ENCODE data around the gene CLSTN3. TPM values are rescaled to one million over a fixed set of nuclear protein-coding genes. Genes with fewer than 3 reads are reported as not detected.

The CLSTN3 gene
- total and polyA plus RNA-seq, 9 of the 15 experiments (the other 6 are each of a cell fraction or from before 2014, with no cell fraction given) = 0.08 to 23.2 (median 11.0) TPM

DNA sequence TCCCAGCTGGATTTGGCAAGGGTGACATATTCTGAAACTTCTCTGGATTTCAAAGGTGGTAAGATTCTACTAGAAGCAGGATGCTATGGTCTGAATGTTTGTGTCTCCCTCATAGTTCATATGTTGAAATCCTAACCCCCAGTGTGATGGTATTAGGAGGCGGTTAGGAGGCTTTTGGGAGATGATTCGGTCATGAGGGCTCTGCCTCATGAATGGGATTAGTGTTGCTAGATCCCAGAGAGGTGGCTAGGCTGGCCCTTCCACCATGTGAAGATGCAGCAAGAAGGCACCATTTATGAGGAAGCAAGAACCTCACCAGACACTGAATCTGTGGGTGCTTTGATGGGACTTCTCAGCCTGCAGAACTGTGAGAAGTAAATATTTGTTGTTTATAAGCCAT, 48.3 kb downstream of the CLSTN3 start:
- BruUV-seq (replicated peaks) = no TSS peak

More for the DNA sequence above, 48.3 kb downstream of the CLSTN3 start:
- no peak overlapping the region for H3K27ac ChIP-seq (ENCODE audit: extremely low read depth, low read depth, low read length)
- intact Hi-C loops (cut with micrococcal nuclease) = no loop called here
- no peak for DNase-seq (ENCODE audit: extremely low read depth in 1 of 4, low spot score in 3 of 4)
- POLR2A ChIA-PET = no interaction called here
- H3K79me2 ChIP-seq (ENCODE audit: control insufficient read depth, insufficient read depth, low read length) = no peaks in the 10 kb centered on the region
- WGBS (ENCODE audit: insufficient coverage, low coverage, missing lambda C conversion rate) = 6% methylated on average over 2 of the region's 2 CpGs
- no peak overlapping the region for H3K9ac ChIP-seq (ENCODE audit: insufficient read depth in 1 of 2, low read depth in 2 of 2, low read length in 2 of 2)
- no peak overlapping the region for H3K4me3 ChIP-seq
- in situ Hi-C loops (cut with MboI) = no loop called here
- H3K9me3 ChIP-seq (replicated peaks; ENCODE audit: control insufficient read depth, insufficient read depth, low read depth, low read length) = no peaks in the 10 kb centered on the region
- H3K4me2 ChIP-seq (ENCODE audit: insufficient read depth, low read length) = no peak overlapping the region
- no peaks in the 10 kb centered on the region for H4K20me1 ChIP-seq (replicated peaks; ENCODE audit: control insufficient read depth, insufficient read depth, low read length)
- no peak overlapping the region for H2AFZ ChIP-seq (ENCODE audit: low read depth, low read length)
- TF ChIP-seq ZNF584 (CRISPR knock-in tag; IDR thresholded peaks at IDR 0.05; ENCODE audit: low read depth) (no peak), GTF2A2 (tag; IDR thresholded peaks at IDR 0.05) (no peak), TAF15 (IDR thresholded peaks at IDR 0.05; ENCODE audit: low read depth, low read length) (no peak), SFPQ (IDR thresholded peaks at IDR 0.05; ENCODE audit: low read depth, low read length) (no peak), ZNF212 (CRISPR knock-in tag; IDR thresholded peaks at IDR 0.05) (no peak), TFE3 (CRISPR knock-in tag; IDR thresholded peaks at IDR 0.05) (no peak), SMARCC2 (IDR thresholded peaks at IDR 0.05; ENCODE audit: low read depth) (no peak), ZNF408 (CRISPR knock-in tag; IDR thresholded peaks at IDR 0.05; ENCODE audit: low read depth) (no peak), SRSF1 (IDR thresholded peaks at IDR 0.05; ENCODE audit: low read depth, low read length) (no peak), PTRF (tag; IDR thresholded peaks at IDR 0.05) (no peak), NUFIP1 (IDR thresholded peaks at IDR 0.05; ENCODE audit: partially characterized antibody) (no peak), BMI1 (IDR thresholded peaks at IDR 0.05; ENCODE audit: low read length) (no peak), ELK3 (CRISPR knock-in tag; IDR thresholded peaks at IDR 0.05) (no peak)
- TF ChIP-seq, protein P1, sequence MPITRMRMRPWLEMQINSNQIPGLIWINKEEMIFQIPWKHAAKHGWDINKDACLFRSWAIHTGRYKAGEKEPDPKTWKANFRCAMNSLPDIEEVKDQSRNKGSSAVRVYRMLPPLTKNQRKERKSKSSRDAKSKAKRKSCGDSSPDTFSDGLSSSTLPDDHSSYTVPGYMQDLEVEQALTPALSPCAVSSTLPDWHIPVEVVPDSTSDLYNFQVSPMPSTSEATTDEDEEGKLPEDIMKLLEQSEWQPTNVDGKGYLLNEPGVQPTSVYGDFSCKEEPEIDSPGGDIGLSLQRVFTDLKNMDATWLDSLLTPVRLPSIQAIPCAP (CRISPR knock-in tag; IDR thresholded peaks at IDR 0.05; ENCODE audit: borderline replicate concordance) = no peak
- no peak for FAIRE-seq
- CTCF ChIA-PET (ENCODE audit: low intra/inter-chr PET ratio) = no interaction called here
- H3K36me3 ChIP-seq (ENCODE audit: control insufficient read depth, insufficient read depth, low read length) = no peaks in the 10 kb centered on the region
- ATAC-seq = no peak
- H3K27me3 ChIP-seq (ENCODE audit: control insufficient read depth in 2 of 2, insufficient read depth in 2 of 2, low read length in 2 of 2) = no peaks in the 10 kb centered on the region; a peak in 1 of 5 replicates
- no peaks in the 10 kb centered on the region for H3K9me1 ChIP-seq (ENCODE audit: control insufficient read depth, insufficient read depth, low read length)
- H3K4me1 ChIP-seq (replicated peaks in 1 of 2; ENCODE audit: control insufficient read depth in 2 of 2, insufficient read depth in 2 of 2, low read length in 2 of 2) = no peaks in the 10 kb centered on the region

Data from K562 (cell line).